ENCODE results near the gene CDH12. TPM values are rescaled to one million over a fixed set of nuclear protein-coding genes. Genes with fewer than 3 reads are reported as not detected.
"Not testable (repeated sequence)": the region's sequence is repeated elsewhere in the genome, so short reads cannot be mapped to it uniquely, and the experiment has no call there.

CDH12 gene
- total RNA-seq, 1 experiment from 2014 or later: 0.21 TPM

- no peaks in the 10 kb centered on the region for H3K27me3 ChIP-seq (ENCODE audit: control insufficient read depth, insufficient read depth, low read length)
- no peak for DNase-seq
Observed at GRCh38 chr5:22541037-22541436, 312.1 kb downstream of the CDH12 start.

GRCh38 chr5:22539762-22540161, 313.4 kb downstream of the CDH12 start:
- no peak for DNase-seq
- H3K4me3 ChIP-seq (ENCODE audit: insufficient read depth, low read depth, low read length): no peak overlapping the region
- no peaks in the 10 kb centered on the region for H3K36me3 ChIP-seq (replicated peaks; ENCODE audit: control insufficient read depth, insufficient read depth, low read length)
- H3K27me3 ChIP-seq (ENCODE audit: control insufficient read depth, insufficient read depth, low read length): no peaks in the 10 kb centered on the region

More at GRCh38 chr5:22541037-22541436, 312.1 kb downstream of the CDH12 start:
- Histone ChIP-seq H3K4me3 (ENCODE audit: insufficient read depth, low read depth, low read length) (no peak overlapping the region), H3K36me3 (replicated peaks; ENCODE audit: control insufficient read depth, insufficient read depth, low read length) (no peaks in the 10 kb centered on the region)

DNA sequence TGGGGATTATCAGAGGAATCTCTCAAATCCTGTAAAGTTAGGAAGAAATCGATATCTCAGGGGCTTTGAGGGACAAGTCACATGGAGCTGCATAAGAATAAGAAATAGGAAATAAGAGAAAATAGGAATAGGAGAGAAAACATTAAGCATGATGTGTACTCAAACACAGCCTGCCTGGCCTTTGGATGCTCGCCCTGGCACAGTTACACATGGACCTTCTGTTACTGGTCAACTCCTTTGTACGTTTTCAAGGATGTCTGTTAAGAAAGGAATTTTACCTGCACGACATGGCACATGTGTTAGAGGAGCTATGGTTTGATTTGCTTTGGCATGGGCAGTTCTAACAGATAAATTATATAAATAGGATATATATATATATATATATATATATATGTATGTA, 321.2 kb downstream of the CDH12 start:
- Histone ChIP-seq H3K4me3 (ENCODE audit: insufficient read depth, low read depth, low read length) (no peak overlapping the region), H3K36me3 (replicated peaks; ENCODE audit: control insufficient read depth, insufficient read depth, low read length) (no peaks in the 10 kb centered on the region), H3K27me3 (ENCODE audit: control insufficient read depth, insufficient read depth, low read length) (no peaks in the 10 kb centered on the region)
- no peak for DNase-seq

DNA sequence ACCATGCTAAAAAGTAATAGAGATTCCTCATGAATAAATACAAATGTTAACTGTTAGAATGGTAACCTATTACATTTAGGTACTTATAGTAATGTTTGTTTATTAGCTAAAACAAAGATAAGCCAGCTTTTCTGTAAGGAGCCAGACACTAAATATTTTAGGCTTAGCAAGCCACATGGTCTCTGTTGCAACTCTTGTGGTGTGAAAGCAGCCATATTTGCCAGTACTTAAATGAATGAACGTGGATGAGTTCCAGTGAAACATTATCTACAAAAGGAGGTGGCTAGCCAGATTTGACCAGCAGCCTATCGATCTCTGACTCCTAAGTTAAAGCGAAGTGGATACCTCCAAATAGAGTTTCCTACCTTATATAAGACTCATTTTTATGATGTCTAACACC, 331.6 kb downstream of the CDH12 start:
- no peaks in the 10 kb centered on the region for H3K27me3 ChIP-seq (ENCODE audit: control insufficient read depth, insufficient read depth, low read length)
- no peak for DNase-seq
- H3K36me3 ChIP-seq (replicated peaks; ENCODE audit: control insufficient read depth, insufficient read depth, low read length): no peaks in the 10 kb centered on the region
- no peak overlapping the region for H3K4me3 ChIP-seq (ENCODE audit: insufficient read depth, low read depth, low read length)

DNA sequence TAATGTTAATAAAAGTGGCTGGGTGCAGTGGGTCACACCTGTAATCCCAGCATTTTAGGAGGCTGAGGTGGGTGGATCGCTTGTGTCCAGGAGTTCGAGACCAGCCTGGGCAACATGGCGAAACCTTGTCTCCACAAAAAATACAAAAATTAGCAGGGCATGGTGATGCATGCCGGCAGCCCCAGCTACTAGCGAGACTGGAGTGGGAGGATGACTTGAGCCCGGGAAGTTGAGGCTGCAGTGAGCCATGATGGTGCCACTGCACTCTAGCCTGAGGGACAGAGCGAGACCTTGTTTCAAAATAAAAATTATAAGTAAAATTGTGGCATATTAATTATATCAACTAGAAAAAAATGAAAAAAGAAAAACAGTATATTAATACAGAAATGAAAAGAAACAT, 336.6 kb downstream of the CDH12 start:
- not testable (repeated sequence) for H3K27me3 ChIP-seq (ENCODE audit: control insufficient read depth, insufficient read depth, low read length); H3K36me3 ChIP-seq (replicated peaks; ENCODE audit: control insufficient read depth, insufficient read depth, low read length); H3K4me3 ChIP-seq (ENCODE audit: insufficient read depth, low read depth, low read length); DNase-seq

- Histone ChIP-seq H3K27me3 (ENCODE audit: control insufficient read depth, insufficient read depth, low read length) (no peaks in the 10 kb centered on the region), H3K36me3 (replicated peaks; ENCODE audit: control insufficient read depth, insufficient read depth, low read length) (no peaks in the 10 kb centered on the region), H3K4me3 (ENCODE audit: insufficient read depth, low read depth, low read length) (no peak overlapping the region)
- DNase-seq: no peak
Observed at GRCh38 chr5:22514231-22514630, 338.9 kb downstream of the CDH12 start.

GRCh38 chr5:22505891-22506290, 347.3 kb downstream of the CDH12 start:
- Histone ChIP-seq H3K36me3 (replicated peaks; ENCODE audit: control insufficient read depth, insufficient read depth, low read length) (no peaks in the 10 kb centered on the region), H3K4me3 (ENCODE audit: insufficient read depth, low read depth, low read length) (no peak overlapping the region), H3K27me3 (ENCODE audit: control insufficient read depth, insufficient read depth, low read length) (no peaks in the 10 kb centered on the region)
- no peak for DNase-seq

DNA sequence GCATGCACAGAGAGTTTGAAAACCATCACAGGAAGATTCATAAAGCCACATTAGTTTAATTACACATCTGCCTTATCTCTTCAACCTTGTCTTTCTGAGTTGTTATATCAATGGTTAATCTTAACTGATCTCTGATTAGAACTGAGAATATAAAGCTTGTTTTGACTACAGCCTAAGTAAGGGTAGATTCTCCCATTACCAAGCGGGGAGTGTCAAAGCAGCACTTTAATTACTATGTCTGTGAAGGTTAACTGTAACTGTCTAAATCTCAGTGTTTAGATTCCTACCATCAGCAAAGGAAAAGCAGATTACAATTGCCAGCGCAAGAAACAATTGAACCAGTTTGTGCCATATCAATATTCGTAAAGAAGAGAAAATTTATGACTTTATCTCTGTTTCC, 348.7 kb downstream of the CDH12 start:
- Histone ChIP-seq H3K4me3 (ENCODE audit: insufficient read depth, low read depth, low read length) (no peak overlapping the region), H3K27me3 (ENCODE audit: control insufficient read depth, insufficient read depth, low read length) (no peaks in the 10 kb centered on the region), H3K36me3 (replicated peaks; ENCODE audit: control insufficient read depth, insufficient read depth, low read length) (no peaks in the 10 kb centered on the region)
- DNase-seq: no peak

DNA sequence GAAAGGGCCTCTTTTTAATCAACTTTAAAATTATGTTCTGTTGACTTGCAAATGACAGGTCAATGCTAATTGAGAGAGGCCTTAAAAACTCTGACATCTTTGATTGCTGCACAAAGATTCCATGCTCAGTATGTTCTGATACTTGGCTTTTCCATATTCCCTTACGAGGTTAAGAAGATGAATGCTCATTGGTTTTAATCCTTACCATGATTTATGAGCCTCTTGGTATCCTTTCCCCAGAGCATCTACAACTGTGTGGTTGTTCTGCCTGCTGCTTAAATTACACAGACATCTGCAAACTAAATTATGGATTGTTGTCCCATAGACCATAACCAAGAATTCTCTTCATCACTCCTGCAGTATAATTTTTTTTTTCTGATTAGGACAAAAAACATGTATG, 352.6 kb downstream of the CDH12 start:
- no peak for DNase-seq
- Histone ChIP-seq H3K4me3 (ENCODE audit: insufficient read depth, low read depth, low read length) (no peak overlapping the region), H3K36me3 (replicated peaks; ENCODE audit: control insufficient read depth, insufficient read depth, low read length) (no peaks in the 10 kb centered on the region)

DNA sequence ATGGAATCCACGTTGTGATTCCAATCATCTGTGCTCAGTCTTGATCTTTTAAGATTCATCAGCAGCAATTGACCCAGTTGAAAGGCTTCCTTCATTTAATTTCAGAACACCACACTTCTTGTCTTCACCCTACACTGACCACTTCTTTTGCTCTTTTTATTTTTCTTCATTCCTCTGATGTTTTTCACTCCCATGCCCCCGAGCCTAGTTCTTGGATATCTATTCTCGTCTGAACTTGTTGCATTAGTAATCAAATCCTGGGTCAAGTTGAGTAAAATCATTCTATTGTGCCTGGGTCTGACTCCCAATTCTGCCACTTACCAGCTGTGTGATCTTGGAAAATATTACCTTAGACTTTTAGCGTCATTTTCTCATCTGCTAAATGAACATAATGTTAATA, 356.5 kb downstream of the CDH12 start:
- no peak for DNase-seq
- H3K27me3 ChIP-seq (ENCODE audit: control insufficient read depth, insufficient read depth, low read length): no peaks in the 10 kb centered on the region

More for the DNA sequence above, 352.6 kb downstream of the CDH12 start:
- no peaks in the 10 kb centered on the region for H3K27me3 ChIP-seq (ENCODE audit: control insufficient read depth, insufficient read depth, low read length)

DNA sequence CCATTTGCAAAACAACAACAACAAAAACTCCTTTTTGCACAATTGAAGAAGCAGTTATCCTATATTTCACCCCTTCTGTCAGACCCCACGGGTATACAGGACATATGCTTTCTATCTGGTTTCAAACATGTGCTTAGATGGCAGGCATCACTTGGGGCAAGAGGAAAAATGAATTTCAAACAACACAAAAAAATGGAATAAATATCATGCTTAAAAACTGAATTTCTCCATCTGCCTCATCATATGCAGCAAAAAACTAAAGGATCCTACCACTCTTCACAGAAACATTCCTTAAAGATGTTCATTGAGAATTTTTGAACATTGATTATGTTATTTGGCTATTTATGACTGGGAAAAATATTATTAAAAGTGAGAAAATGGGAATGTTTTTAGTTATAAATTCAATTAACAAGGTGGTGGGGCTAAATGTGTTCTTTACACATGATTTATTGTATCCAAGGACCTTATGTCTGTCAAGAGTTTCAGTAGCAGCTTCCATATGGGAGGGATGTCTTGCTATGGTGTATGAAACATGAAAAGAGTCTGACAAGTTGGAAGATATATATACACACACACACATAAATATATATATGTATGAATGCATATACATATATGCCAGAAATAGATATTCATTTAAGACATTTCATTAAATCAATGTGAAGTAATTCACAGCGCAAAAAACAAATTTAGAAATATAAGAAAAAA, 358.0 kb downstream of the CDH12 start:
- no peaks in the 10 kb centered on the region for H3K36me3 ChIP-seq (replicated peaks; ENCODE audit: control insufficient read depth, insufficient read depth, low read length)
- H3K27me3 ChIP-seq (ENCODE audit: control insufficient read depth, insufficient read depth, low read length): no peaks in the 10 kb centered on the region
- no peak for DNase-seq
- H3K4me3 ChIP-seq (ENCODE audit: insufficient read depth, low read depth, low read length): no peak overlapping the region

More for the DNA sequence above, 356.5 kb downstream of the CDH12 start:
- Histone ChIP-seq H3K4me3 (ENCODE audit: insufficient read depth, low read depth, low read length) (no peak overlapping the region), H3K36me3 (replicated peaks; ENCODE audit: control insufficient read depth, insufficient read depth, low read length) (no peaks in the 10 kb centered on the region)

DNA sequence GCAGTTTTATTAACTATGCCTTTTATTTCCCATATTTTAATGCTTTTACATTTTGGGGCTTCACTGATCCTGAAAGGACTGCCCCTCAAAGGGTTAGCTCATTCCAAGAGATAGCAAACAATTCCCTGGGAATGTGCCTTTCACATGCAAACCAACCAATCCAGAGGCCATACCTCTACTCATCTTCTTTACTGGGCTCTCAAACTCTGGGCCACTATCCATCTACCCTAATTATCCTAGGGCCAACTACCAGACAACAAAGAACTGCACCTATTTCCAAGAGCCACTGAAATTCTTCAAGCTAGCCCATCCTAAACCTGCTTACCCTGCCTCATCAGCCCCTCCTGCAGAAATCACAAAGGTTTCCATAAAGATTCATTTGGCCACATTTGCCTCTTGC, 364.7 kb downstream of the CDH12 start:
- H3K36me3 ChIP-seq (replicated peaks; ENCODE audit: control insufficient read depth, insufficient read depth, low read length): no peaks in the 10 kb centered on the region
- peak; percentile 2 for DNase-seq
- no peak overlapping the region for H3K4me3 ChIP-seq (ENCODE audit: insufficient read depth, low read depth, low read length)
- no peaks in the 10 kb centered on the region for H3K27me3 ChIP-seq (ENCODE audit: control insufficient read depth, insufficient read depth, low read length)

GRCh38 chr5:22480305-22480704, 372.8 kb downstream of the CDH12 start:
- no peak for DNase-seq
- no peaks in the 10 kb centered on the region for H3K27me3 ChIP-seq (ENCODE audit: control insufficient read depth, insufficient read depth, low read length)
- H3K36me3 ChIP-seq (replicated peaks; ENCODE audit: control insufficient read depth, insufficient read depth, low read length): no peaks in the 10 kb centered on the region
- no peak overlapping the region for H3K4me3 ChIP-seq (ENCODE audit: insufficient read depth, low read depth, low read length)

GRCh38 chr5:22473886-22474285, 379.3 kb downstream of the CDH12 start:
- Histone ChIP-seq H3K27me3 (ENCODE audit: control insufficient read depth, insufficient read depth, low read length) (no peaks in the 10 kb centered on the region), H3K36me3 (replicated peaks; ENCODE audit: control insufficient read depth, insufficient read depth, low read length) (no peaks in the 10 kb centered on the region), H3K4me3 (ENCODE audit: insufficient read depth, low read depth, low read length) (no peak overlapping the region)
- DNase-seq: no peak

GRCh38 chr5:22471154-22471553, 382.0 kb downstream of the CDH12 start:
- H3K4me3 ChIP-seq (ENCODE audit: insufficient read depth, low read depth, low read length): no peak overlapping the region
- no peak for DNase-seq
- no peaks in the 10 kb centered on the region for H3K36me3 ChIP-seq (replicated peaks; ENCODE audit: control insufficient read depth, insufficient read depth, low read length)
- H3K27me3 ChIP-seq (ENCODE audit: control insufficient read depth, insufficient read depth, low read length): no peaks in the 10 kb centered on the region

DNA sequence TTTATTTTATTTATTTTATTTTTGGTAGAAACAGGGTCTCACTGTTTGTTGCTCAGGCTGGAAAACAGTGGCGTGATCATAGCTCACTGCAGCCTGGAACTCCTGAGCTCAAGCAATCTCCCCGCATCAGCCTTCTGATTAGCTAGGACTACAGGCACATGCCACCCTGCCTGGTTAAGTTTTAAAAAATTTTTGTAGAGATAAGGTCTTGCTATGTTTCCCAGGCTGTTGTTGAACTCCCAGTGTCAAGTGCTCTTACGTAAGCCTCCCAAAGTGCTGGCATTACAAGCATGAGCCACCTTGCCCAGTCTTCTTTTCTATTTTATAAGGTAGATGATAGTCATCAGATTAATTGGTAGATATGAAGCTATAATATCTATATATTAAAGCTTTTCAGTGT, 382.7 kb downstream of the CDH12 start:
- DNase-seq: no peak

More for the DNA sequence above, 382.7 kb downstream of the CDH12 start:
- H3K27me3 ChIP-seq (ENCODE audit: control insufficient read depth, insufficient read depth, low read length): no peaks in the 10 kb centered on the region
- no peaks in the 10 kb centered on the region for H3K36me3 ChIP-seq (replicated peaks; ENCODE audit: control insufficient read depth, insufficient read depth, low read length)
- H3K4me3 ChIP-seq (ENCODE audit: insufficient read depth, low read depth, low read length): no peak overlapping the region

Measured in H7 (cell line).